K562 (cell line): ENCODE results near the gene AMPD3.

Experiments used
- CTCF ChIP-seq, 3 experiments: IDR thresholded peaks in 2 of 3; conservative IDR thresholded peaks in 1 of 3; 2 replicates each; pipeline ENCODE4 v1.5.1; 2011 to 2012; ENCODE audit warnings: low read length in 3 of 3, mild to moderate bottlenecking in 3 of 3, control low read depth in 2 of 3, improper control_type of control experiment in 1 of 3, inconsistent platforms in 1 of 3, low read depth in 1 of 3, mixed read lengths in 1 of 3, moderate library complexity in 1 of 3; ENCODE audit not compliant: insufficient read depth in 2 of 3
- DEAF1 ChIP-seq: fragments of 450-650 bp; formaldehyde crosslinking; IDR thresholded peaks from 2 replicates; pipeline ENCODE4 v1.4.0; 2020; ENCODE audit warnings: mild to moderate bottlenecking, moderate library complexity
- EZH2 ChIP-seq: IDR thresholded peaks from 2 replicates; pipeline ENCODE4 v1.6.1; 2012; ENCODE audit warnings: low read depth, mild to moderate bottlenecking, inconsistent platforms, low read length, borderline replicate concordance
- GATA2 ChIP-seq: sonication (generic); formaldehyde crosslinking; IDR thresholded peaks from 2 replicates; pipeline ENCODE4 v1.4.0; 2020; ENCODE audit warnings: mild to moderate bottlenecking, missing genetic modification reagents
- HIVEP1 ChIP-seq: fragments of 250-450 bp; sonication (Bioruptor Pico); IDR thresholded peaks from 2 replicates; pipeline ENCODE4 v1.4.0; 2020; ENCODE audit warnings: mild to moderate bottlenecking
- POU5F1 ChIP-seq: fragments of 150-350 bp; IDR thresholded peaks from 2 replicates; pipeline ENCODE4 v1.6.1; 2014; ENCODE audit warnings: borderline replicate concordance, low read length, low read depth, mild to moderate bottlenecking; ENCODE audit not compliant: partially characterized antibody
- RAD21 ChIP-seq, 2 experiments: fragments of 250-450 bp in 1 of 2; fragments of 450-650 bp in 1 of 2; sonication (Bioruptor Pico) in 1 of 2; formaldehyde crosslinking in 1 of 2; IDR thresholded peaks in 1 of 2; conservative IDR thresholded peaks in 1 of 2; 2 replicates each; pipeline versions ENCODE4 v1.4.0 to v1.8.0; 2020 to 2022; ENCODE audit warnings: mild to moderate bottlenecking in 2 of 2, moderate library complexity in 1 of 2
- YBX1 ChIP-seq: fragments of 450-650 bp; IDR thresholded peaks from 2 replicates; pipeline ENCODE4 v1.7.1; 2016; ENCODE audit warnings: mild to moderate bottlenecking
- ZZZ3 ChIP-seq: fragments of 450-650 bp; IDR thresholded peaks from 2 replicates; pipeline ENCODE4 v1.6.1; 2016; ENCODE audit warnings: antibody characterized with exemption, mild to moderate bottlenecking, moderate library complexity

DNA sequence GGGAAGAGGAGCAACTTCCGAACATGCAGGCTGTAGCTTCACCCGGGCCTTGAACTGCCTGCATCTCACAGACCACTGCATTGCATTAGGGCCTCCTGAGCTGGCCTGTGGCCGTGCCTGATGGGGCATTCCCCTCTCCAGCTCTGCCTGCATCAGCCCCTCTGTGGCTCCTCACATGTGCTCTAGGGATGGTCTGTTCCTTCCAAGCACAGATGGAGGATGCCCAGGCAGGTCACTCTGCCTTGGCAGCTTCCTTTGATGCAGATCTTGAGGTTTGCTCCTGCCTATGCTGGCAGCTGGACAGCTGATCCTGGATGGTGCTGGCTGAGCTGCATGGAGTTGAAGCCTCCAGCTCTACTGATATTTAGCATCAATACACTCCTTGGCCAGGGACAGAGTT is 28.5 kb downstream of the AMPD3 start:
- TF ChIP-seq RAD21 (CRISPR knock-in tag; conservative IDR thresholded peaks at IDR 0.05 in 1 of 2, IDR thresholded peaks at IDR 0.05 in 1 of 2) (no peak), DEAF1 (no peak), CTCF (IDR thresholded peaks at IDR 0.05 in 2 of 3, conservative IDR thresholded peaks at IDR 0.05 in 1 of 3; ENCODE audit: insufficient read depth in 2 of 3, low read depth in 1 of 3, low read length in 3 of 3) (no peak), YBX1 (no peak), HIVEP1 (CRISPR knock-in tag) (no peak), GATA2 (CRISPR knock-in tag) (no peak), ZZZ3 (no peak), EZH2 (no peak), POU5F1 (no peak)
